Measurements from ENCODE around the gene ELAVL4.

- TF ChIP-seq, protein P1, sequence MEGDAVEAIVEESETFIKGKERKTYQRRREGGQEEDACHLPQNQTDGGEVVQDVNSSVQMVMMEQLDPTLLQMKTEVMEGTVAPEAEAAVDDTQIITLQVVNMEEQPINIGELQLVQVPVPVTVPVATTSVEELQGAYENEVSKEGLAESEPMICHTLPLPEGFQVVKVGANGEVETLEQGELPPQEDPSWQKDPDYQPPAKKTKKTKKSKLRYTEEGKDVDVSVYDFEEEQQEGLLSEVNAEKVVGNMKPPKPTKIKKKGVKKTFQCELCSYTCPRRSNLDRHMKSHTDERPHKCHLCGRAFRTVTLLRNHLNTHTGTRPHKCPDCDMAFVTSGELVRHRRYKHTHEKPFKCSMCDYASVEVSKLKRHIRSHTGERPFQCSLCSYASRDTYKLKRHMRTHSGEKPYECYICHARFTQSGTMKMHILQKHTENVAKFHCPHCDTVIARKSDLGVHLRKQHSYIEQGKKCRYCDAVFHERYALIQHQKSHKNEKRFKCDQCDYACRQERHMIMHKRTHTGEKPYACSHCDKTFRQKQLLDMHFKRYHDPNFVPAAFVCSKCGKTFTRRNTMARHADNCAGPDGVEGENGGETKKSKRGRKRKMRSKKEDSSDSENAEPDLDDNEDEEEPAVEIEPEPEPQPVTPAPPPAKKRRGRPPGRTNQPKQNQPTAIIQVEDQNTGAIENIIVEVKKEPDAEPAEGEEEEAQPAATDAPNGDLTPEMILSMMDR (IDR thresholded peaks at IDR 0.05) = no peak
- TF ChIP-seq POLR2A (IDR thresholded peaks at IDR 0.05) = no peak
Observed at GRCh38 chr1:50181027-50181663, 72.4 kb downstream of the ELAVL4 start.

Data from adrenal gland (tissue), 5 donors.